Left ventricle myocardium inferior (tissue), 1 donor: ENCODE results near the gene SLC24A3. TPM values are rescaled to one million over a fixed set of nuclear protein-coding genes. Genes with fewer than 3 reads are reported as not detected.

ENCODE experiments used
- DNase-seq: peaks from one replicate; pipeline ENCODE4 v3.0.0-alpha.2; 2020
- H3K27ac ChIP-seq: fragments of 200-600 bp; replicated peaks from 2 replicates; pipeline ENCODE4 v1.8.0; 2021
- H3K27me3 ChIP-seq: fragments of 200-600 bp; 2 replicates; pipeline ENCODE4 v1.8.0; 2021; ENCODE audit warnings: low read depth
- H3K36me3 ChIP-seq: fragments of 200-600 bp; 2 replicates; pipeline ENCODE4 v1.8.0; 2021
- H3K4me1 ChIP-seq: fragments of 200-600 bp; 2 replicates; pipeline ENCODE4 v1.8.0; 2021
- H3K4me3 ChIP-seq: fragments of 200-600 bp; 2 replicates; pipeline ENCODE4 v1.8.0; 2021; ENCODE audit warnings: mild to moderate bottlenecking, moderate library complexity
- H3K9me3 ChIP-seq: fragments of 200-600 bp; replicated peaks from 2 replicates; pipeline ENCODE4 v1.8.0; 2021
- intact Hi-C: fragments of 100-400 bp; cut with micrococcal nuclease; formaldehyde crosslinking; loops from one replicate; pipeline ENCODE4 v1.11.0; 2022
- total RNA-seq: library from RNA; stranded (reverse); fragmentation: NEBNext Ultra II Directional; extraction: Animal tissue kit (Norgen Biotek cat#: 25700); gene quantifications from one replicate; pipeline ENCODE4 v1.2.1, GENCODE V29; 2021
- TF ChIP-seq, protein P1 (sequence below): fragments of 200-600 bp; IDR thresholded peaks from 2 replicates; pipeline ENCODE4 v1.8.0; 2021; ENCODE audit warnings: antibody characterized with exemption, mild to moderate bottlenecking, borderline replicate concordance
- donor health status: DM: no; HTN: yes; CAD: no; lungs with severe emphysema.

SLC24A3 gene
- total RNA-seq, 1 donor from 2014 or later: 1.3 TPM

DNA sequence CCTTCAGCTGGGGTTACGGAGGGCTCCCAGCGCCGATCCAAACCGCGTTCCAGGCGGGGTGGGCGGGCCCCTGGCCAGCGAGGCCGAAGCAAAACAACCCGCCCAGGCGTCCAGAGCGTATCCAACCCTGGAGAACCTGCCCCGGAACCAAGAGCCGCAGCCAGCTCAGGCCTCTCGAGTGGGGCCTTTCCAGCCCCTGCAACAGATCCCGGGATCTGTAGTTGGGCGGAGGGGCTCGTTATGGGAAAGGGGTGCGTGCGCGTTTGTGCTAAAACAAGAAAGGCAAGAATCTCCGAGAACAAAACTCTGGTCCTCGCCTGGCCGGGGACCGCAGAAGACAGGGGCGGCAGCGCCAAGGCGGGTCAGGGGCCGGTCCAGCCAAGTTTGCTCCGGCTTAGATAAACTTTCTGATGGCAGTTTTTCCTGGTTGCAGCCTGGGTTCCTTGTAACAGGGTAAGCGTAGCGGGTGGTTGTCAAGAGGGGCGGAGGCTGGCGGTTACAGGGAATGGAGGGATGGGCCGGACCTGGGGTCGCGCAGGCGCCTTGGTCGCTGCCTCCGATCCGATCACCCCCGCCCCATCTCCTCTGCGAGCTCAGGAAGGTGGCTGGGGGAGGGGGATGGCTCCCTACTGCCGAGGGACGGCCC, 545.2 kb downstream of the SLC24A3 start:
- peak; percentile 92 for DNase-seq
- intact Hi-C loops: no loop called here
- TF ChIP-seq, protein P1, sequence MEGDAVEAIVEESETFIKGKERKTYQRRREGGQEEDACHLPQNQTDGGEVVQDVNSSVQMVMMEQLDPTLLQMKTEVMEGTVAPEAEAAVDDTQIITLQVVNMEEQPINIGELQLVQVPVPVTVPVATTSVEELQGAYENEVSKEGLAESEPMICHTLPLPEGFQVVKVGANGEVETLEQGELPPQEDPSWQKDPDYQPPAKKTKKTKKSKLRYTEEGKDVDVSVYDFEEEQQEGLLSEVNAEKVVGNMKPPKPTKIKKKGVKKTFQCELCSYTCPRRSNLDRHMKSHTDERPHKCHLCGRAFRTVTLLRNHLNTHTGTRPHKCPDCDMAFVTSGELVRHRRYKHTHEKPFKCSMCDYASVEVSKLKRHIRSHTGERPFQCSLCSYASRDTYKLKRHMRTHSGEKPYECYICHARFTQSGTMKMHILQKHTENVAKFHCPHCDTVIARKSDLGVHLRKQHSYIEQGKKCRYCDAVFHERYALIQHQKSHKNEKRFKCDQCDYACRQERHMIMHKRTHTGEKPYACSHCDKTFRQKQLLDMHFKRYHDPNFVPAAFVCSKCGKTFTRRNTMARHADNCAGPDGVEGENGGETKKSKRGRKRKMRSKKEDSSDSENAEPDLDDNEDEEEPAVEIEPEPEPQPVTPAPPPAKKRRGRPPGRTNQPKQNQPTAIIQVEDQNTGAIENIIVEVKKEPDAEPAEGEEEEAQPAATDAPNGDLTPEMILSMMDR: no peak
- Histone ChIP-seq H3K4me1 (peaks cover 60% of the 10 kb centered on the region), H3K27ac (peak overlapping the region; percentile 99), H3K4me3 (peak overlapping the region; percentile 86), H3K27me3 (no peaks in the 10 kb centered on the region), H3K9me3 (no peaks in the 10 kb centered on the region), H3K36me3 (no peaks in the 10 kb centered on the region)

DNA sequence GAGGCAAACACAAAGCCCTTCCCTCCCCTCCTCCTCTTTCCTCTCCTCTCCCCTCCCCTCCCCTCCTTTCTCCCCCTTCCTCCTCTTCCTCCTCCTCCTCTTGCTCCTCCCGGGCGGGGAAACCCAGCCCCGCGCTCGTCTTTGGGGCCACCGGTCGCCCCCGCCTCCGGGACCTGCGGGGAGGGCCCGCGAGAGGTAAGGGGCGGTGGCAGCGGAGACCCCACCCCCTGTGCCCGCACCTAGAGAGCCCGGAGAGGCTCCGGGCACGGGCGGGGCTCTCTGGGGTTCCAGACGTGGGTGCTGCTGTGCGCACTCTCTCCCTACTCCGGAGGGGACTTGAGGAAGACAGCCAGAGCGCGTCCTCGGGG, 545.7 kb downstream of the SLC24A3 start, which contains the start of gene RIN2:
Gene RIN2 (plus strand): TSS at position 126 of the 368 bp plus-strand sequence. CDS start 131,344 bp downstream, outside the sequence.
- Histone ChIP-seq H3K27ac (peak within 1 kb of the TSS; percentile 99), H3K4me3 (peak within 1 kb of the TSS; percentile 86), H3K27me3 (no peaks in the 10 kb centered on the region), H3K9me3 (no peaks in the 10 kb centered on the region), H3K36me3 (no peaks in the 10 kb centered on the region), H3K4me1 (peaks cover 65% of the 10 kb centered on the region)
- DNase-seq: no peak
- TF ChIP-seq, protein P1: no peak
- intact Hi-C loops: no loop called here

DNA sequence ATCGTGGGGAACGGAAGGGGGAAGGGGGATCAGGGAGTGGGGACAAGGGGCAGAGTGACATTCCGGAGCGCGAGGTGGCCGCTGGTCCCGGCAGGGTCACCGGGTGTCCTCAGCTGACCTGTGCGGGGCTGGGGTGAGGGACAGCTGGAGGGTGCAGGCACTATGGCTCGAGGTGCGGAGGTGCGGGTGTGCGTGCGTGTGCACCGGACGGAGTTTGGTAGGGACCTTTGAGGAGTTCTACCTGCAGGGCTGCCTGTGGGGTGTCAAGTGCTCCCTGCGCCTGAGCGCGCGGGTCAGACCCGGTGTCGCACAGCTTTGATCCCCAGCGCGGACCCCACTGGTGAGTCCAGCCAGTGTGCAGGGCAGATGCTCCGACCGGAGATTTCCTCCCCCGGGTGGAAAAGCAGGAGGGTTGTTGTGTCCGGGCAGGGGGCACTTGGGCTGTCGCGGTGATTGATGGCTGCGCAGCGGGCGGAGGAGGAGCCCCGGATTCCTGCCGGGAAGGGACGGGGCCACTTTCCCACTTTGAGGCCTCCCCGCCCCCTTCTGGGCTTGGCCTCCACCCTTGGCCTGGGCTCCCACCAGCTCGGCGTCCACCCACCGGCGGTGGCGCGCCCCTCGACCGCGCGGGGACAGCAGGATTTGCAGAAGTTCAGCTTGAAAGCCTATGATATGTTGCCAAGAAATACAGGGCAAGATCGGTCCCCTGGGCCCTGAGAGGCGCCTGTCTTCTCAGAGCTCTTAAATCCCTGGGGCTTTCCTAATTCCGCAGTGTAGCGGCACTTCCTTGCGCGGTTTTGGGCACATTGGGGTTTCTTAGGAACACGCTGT, 546.3 kb downstream of the SLC24A3 start:
- TF ChIP-seq, protein P1: peak; percentile 45

DNA sequence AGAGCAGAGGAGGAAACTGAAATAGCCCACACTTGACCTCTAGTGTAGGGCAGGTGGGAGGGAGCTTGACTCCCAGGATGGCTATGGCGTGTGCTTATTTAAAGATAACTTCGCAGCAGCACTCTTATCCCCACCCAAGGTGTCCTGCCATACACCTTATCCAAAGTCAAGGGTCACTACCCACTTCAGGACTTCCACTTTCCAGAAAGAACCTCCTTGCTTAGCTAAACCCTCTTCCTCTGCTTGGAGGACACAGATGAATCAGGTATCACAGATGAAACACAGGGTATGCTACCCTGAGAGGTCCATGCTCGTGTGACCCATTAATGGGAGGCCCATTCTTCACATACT, 547.9 kb downstream of the SLC24A3 start:
- Histone ChIP-seq H3K4me3 (peak overlapping the region; percentile 86), H3K4me1 (peaks cover 80% of the 10 kb centered on the region)
- intact Hi-C loops: no loop called here

More for the DNA sequence above, 546.3 kb downstream of the SLC24A3 start:
- DNase-seq: peak; percentile 87
- intact Hi-C loops: no loop called here
- H3K36me3 ChIP-seq: no peaks in the 10 kb centered on the region
- no peaks in the 10 kb centered on the region for H3K27me3 ChIP-seq
- no peaks in the 10 kb centered on the region for H3K9me3 ChIP-seq
- H3K27ac ChIP-seq: peak overlapping the region; percentile 99
- peak overlapping the region; percentile 86 for H3K4me3 ChIP-seq
- peaks cover 67% of the 10 kb centered on the region for H3K4me1 ChIP-seq

DNA sequence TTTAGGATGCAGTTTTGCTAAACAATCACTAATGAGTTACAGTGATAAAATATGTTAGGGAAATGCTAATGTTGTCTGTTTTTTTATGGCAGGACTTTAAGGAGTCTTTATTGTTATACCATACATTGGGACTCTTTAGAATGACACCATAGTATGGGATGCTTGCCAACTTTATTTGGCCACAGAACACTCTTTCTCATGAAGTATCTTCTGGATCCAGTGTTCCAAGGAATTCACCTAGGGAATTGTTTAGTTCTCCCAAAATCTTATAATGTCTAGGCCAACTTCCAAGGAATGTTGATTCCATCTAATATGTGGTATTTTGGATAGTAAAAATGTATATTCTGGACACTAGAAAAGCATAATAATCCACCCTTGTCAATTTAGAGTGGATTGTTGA, 548.9 kb downstream of the SLC24A3 start:
- Histone ChIP-seq H3K27ac (peak overlapping the region; percentile 99), H3K36me3 (no peaks in the 10 kb centered on the region), H3K4me3 (no peak overlapping the region), H3K9me3 (no peaks in the 10 kb centered on the region), H3K27me3 (no peaks in the 10 kb centered on the region), H3K4me1 (peaks cover 80% of the 10 kb centered on the region)
- intact Hi-C loops: no loop called here
- TF ChIP-seq, protein P1: no peak
- no peak for DNase-seq

More for the DNA sequence above, 547.9 kb downstream of the SLC24A3 start:
- Histone ChIP-seq H3K36me3 (no peaks in the 10 kb centered on the region), H3K9me3 (no peaks in the 10 kb centered on the region), H3K27me3 (no peaks in the 10 kb centered on the region), H3K27ac (peak overlapping the region; percentile 99)
- TF ChIP-seq, protein P1: no peak
- no peak for DNase-seq
